GM18907 (cell line): ENCODE measurements around the gene DUSP22.
"Not testable (repeated sequence)": the region's sequence is repeated elsewhere in the genome, so short reads cannot be mapped to it uniquely, and the experiment has no call there.

Source experiments
- ATAC-seq: cut with Tn5 transposase; IDR thresholded peaks from one replicate; pipeline ENCODE4 v1.9.1; 2021; ENCODE audit warnings: mild to moderate bottlenecking, moderate library complexity; ENCODE audit not compliant: unreplicated experiment

Gene DUSP22, protein sequence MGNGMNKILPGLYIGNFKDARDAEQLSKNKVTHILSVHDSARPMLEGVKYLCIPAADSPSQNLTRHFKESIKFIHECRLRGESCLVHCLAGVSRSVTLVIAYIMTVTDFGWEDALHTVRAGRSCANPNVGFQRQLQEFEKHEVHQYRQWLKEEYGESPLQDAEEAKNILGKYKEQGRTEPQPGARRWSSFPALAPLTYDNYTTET

DNA sequence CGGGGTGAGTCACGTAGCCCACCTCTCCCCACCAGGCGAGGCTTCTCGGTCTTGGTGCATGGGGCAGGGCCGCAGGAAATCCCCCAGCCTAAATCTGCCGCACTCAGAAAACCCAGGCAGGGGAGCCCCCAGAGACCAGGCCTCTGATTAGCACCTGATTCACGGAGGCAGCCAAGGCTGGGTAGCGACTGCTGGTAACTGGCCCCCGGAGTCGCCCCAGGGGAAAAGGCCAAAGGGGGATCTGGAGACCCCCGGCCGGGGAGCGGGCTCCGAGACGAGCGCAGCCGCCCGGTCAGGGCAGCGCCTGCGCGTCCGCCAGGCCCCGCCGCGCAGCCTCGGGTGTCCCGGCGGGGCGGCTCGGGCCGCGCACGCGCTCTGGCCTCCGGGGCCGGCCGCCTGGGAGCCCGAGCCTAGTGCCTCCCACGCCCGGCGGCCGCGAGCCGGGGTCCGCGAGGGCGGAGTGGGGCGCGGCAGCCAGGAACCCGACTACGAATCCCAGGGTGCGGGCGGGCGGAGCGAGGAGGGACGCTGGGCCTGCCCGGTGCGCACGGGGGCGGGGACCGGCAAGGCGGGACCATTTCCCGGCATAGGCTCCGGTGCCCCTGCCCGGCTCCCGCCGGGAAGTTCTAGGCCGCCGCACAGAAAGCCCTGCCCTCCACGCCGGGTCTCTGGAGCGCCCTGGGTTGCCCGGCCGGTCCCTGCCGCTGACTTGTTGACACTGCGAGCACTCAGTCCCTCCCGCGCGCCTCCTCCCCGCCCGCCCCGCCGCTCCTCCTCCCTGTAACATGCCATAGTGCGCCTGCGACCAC lies at the start of gene DUSP22:
DUSP22 (plus strand) TSS at position 791 of the 809 bp plus-strand sequence. CDS start 53 bp downstream, outside the sequence.
- peak; percentile 48 for ATAC-seq

DNA sequence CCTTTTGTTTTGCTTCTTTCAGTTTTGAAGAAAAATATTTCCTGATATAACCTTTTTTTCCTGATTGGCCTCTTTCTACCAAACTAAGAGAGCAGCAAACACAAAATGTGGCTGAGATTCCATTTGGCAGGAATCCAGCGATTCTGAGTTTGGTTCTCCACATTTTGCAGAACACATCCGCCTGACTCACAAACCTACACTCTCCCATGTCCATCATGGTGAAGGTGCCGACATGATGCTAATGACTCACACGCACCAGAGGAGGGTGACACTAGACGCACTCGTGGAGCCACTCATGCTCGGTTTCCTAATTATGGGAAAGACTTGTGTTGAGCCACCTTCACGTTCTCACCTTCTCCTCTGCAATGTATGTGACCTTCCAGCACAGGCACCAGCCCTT lies 45.9 kb upstream of the DUSP22 start:
- no peak for ATAC-seq

DNA sequence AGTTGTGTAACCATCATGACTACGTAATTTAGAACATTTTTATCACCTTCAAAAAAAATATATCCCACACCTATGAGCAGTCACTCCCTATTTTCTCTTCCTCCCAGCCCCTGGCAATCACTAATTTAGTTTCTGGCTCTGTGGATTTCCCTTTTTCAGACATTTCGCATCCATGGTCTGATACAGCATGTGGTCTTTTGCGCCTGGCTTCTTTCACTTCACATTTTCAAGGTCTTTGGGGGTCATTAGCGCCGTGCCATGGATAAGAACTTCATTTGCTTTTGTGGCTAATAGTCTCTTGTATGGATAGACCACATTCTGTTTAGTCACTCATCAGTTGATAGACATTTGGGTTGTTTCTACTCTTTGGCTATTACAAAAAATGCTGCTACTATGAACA lies 44.9 kb upstream of the DUSP22 start:
- ATAC-seq = no peak

DNA sequence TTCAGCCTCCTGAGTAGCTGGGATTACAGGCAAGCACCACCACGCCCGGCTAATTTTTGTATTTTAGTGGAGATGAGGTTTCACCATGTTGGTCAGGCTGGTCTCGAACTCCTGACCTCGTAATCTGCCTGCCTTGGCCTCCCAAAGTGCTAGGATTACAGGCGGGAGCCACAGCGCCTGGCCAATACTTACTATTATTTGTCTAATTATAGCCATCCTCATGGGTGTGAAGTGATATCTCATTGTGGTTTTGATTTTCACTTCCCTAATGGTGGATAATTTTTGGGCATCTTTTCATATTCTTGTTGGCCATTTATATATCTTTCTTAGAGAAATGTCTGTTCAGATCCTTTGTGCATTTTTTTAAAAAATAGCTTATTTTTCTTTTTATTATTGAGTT lies 44.2 kb upstream of the DUSP22 start:
- not testable (repeated sequence) for ATAC-seq

DNA sequence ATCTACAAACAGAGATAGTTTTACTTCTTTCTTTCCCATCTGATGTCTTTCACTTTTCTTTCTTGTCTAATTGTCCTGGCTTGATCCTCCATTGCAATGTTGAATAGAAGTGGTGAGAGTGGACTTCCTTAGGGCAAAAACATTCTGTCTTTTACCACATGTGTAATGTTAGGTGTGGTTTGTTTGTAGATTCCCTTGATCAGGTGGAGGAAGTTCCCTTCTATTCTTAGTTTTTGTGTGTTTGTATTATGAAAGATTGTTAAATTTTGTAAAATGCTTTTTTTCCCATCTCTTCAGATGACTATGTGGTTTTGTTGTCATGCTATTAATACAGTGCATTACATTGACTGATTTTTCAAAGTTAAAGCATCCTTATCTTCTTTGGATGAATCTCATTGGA lies 41.6 kb upstream of the DUSP22 start:
- ATAC-seq = no peak

DNA sequence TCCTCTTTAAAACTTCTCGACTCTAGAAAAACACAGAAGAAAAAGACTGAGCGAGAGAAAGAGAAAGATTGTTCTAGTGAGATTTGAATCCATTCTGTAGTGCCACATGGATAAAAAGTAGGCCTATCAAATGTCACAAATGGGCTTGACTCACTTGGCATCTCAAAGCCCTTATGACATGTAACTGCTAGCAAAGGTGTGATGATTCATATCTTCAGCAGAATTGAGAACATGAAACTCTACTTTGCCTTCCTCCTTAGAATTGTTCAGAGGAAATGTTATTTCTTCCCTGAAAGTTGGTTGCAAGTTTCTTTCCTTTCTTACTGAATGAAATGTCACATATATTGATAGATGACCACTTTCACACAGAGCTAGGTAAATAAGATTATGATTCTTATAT lies 40.4 kb upstream of the DUSP22 start:
- no peak for ATAC-seq

DNA sequence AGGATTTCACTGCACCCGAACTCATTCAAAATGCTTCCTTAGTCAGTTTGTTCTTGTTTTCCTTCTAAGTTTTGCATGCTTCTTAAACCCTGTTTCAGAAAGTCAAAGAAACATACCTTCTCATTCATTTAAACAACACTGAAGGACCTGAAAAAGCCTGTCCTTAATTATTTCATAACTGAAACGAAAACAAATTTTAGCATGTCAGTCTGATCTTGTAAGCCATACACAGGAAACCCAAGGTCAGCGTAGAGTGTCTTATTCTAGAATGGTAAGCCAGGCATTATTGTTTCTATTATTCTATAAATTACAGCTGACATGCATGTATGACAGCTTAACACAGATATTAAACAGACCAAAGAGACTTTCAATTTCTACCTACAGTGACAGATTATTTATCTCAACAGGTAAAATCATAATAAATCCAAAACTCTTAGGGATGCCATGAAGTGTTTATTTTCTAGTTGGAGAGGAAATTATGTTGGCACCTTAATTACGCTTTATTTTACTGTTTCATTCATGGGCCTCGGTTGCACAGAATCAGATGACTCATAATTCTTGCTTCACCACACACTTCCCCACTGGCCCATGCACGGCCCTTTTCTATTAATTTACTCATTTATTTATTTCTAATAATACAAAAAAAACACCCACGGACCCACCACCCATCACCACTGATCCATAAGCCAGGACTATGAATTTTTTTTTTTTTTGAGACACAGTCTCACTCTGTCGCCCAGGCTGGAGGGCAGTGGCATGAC lies 39.3 kb upstream of the DUSP22 start:
- ATAC-seq = peak; percentile 27

DNA sequence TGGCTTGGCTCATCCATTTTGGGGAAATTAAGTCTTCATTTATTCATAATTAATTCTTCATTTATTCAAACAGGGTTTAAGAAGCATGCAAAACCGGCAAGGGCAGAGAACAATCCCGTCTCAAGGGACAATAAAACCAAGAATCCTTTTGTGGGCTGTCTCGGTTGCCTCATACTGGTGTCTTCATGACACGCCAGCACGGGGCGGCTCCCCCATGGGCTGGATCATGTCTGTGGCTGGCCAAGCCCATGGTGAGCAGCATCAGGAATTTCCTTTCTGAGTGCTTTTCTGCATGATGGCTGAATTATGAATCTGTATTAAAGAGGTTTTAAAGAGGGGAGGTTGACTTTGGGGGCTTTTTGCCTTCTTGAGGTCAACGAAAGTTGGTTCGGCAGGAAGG lies 38.3 kb upstream of the DUSP22 start:
- no peak for ATAC-seq

DNA sequence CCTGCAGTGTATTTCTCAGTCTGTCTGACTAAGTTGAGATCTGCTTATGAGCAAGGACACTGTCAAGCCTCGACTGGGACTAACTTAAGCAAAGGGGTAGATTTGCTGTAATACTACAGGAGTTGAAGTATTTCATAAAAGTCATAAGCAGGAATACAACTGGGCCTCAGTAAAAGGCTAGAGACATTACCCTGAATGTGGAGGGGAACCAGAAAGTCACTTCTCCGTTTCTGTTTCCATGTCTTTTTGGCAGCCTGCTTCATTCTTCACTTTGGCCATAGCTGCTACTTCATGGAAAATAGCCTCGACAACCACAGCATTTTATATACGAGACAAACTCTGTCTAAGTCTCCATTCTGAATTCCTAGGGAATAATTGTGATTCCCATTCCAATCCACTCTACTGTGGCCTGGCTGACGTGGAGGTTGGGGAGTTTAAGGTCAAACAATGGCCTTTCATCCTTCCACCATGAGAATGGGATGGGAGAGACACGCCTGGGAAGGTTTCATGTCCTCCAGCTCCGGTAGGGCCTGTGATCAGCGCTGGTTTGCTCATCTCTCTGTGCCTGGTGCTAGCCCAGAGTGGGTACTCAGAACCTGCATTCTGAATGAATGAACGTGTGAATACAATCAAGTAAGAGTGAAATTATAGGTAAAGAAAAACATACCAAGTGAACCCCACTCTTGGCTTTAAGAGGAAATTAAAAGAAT lies 37.1 kb upstream of the DUSP22 start:
- ATAC-seq = no peak

DNA sequence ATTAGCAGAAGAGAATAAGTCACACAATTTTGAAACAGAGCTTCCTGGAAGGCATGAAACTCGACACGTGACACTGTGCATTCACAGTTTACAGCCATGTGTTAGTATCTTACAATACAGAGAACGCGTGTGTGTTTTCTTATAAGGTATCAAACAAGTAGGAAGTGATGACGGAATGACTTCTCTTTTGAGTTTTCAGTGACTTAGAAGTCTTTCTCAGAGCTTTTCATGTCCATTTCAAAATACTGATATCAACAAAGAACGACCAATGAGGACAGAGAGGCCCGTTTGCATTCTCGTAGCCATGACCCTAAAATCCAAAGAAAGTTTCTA lies 36.6 kb upstream of the DUSP22 start:
- no peak for ATAC-seq

DNA sequence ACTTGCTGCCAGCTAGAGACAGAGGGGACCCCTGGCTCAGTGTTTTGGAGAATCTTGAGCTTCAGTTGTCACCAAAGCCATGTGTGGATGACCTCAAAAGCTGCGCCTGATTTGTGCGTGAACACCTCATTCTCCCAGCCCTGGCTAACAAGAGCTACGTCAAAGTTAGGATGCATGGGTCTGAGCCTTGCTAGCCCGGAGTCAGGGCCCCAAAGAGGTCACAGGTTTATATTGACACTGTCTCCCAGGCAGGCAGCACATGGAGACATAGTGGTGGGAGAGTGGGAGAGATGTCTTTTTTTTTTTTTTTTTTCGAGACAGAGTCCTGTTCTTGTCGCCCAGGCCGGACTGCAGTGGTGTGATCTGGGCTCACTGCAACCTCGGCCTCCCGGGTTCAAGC lies 36.1 kb upstream of the DUSP22 start:
- ATAC-seq = no peak

DNA sequence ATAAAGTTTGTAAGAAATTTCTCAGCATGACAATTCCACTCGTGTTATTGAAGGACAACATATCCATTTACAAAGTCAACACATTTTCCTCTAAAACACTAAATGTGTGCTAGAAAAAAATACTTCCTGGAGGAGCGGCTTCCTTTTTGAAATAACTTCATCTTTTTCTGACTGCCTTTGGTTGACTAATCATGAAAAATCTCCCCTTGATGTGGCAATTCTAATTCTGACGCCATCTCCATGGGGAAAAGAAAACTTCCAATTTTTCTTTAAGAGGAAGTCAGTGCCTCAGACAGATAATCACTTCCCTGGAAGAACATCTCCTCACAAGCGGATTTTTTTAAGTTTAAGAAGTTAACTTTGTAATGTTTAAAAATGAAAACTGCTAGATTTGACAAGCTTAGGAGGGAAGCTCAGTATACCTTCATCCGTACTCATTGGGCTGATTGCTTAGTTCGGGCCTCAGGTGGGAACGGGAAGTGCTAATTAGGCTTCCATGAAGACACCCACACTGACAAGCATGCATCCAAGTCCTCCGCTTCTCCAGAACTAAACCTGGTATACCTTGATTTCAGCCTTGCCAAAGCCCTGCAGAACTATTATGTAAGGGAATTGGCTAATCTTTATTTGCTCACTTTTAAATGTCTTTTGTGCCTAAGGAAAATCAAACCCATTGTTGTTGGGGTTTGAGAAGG lies 35.1 kb upstream of the DUSP22 start:
- no peak for ATAC-seq

DNA sequence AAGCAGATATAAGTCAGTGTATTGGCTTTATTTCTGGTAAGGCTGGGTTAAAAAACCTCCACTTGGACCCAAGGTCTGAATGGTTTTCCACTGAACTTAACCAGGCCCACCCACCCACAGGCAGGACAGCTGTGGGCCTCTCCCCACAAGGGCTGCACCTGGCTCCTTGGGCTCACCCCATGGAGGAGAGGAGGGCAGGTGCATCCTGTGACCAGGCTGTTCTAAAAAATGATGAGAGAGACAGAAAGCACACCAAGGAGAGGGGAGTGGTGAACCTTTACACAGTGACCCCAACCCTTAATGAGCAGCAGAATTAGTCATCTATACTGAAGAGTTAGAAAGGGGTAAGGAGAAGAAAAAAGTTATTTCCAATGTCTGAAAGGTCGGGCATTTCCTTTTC lies 34.5 kb upstream of the DUSP22 start:
- no peak for ATAC-seq

DNA sequence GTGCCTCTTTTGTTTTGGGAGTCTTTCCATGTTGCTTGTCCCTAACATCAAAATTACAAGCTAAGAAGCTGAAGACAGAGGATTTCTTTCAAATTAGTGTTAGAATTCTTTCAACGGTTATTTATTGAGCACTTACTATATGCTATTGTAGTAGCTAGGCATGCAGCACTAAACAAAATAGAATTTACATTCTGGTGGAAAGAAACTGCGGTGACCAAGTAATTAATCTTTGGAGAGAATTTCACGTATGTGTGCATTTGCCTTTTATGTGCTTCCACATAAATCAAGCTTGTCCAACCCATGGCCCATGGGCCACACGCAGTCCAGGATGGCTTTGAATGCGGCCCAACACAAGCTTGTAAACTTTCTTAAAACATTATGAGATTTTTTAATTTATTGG lies 33.0 kb upstream of the DUSP22 start:
- no peak for ATAC-seq

DNA sequence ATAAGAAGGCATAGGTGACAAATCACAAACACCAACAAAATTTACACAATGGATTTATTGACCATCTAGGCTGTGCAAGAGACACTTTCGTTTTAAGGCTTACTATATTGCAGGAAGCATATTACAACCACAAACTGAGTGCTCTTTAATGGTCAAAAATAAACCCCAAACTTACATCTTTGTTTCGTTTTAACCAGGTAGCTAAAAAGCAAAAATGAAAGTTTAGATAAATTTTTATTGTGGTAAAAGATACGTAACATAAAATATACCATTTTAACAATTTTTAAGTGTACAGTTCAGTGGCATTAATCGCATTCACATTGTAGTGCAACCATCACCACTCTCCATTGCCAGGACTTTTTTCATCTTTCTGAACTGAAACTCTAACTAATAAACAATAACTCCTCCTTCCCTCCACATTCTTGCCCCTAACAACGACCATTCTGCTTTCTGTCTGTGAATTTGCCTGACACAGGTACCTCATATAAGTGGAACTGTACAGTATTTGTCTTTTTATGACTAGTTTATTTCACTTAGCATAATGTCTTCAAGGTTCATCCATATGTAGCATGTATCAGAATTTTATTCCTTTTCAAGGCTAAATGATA lies 32.3 kb upstream of the DUSP22 start:
- peak; percentile 84 for ATAC-seq

DNA sequence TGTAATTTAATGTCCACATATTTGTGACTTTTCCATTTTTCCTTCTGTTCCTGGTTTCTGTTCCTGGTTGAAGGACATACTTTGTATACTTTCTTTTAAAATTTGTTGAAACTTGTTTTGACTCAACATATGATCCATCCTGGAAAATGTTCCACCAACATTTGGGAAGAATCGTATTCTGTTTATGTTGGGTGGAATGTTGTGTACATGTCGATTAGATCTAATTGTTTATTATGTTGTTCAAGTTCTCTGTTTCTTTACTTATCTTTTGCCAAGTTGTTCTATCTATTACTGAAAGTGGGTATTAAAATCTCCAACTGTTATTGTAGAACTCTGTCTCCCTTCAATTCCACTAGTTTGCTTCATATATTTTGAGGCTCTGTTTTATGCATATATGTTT lies 27.7 kb upstream of the DUSP22 start:
- ATAC-seq = no peak

DNA sequence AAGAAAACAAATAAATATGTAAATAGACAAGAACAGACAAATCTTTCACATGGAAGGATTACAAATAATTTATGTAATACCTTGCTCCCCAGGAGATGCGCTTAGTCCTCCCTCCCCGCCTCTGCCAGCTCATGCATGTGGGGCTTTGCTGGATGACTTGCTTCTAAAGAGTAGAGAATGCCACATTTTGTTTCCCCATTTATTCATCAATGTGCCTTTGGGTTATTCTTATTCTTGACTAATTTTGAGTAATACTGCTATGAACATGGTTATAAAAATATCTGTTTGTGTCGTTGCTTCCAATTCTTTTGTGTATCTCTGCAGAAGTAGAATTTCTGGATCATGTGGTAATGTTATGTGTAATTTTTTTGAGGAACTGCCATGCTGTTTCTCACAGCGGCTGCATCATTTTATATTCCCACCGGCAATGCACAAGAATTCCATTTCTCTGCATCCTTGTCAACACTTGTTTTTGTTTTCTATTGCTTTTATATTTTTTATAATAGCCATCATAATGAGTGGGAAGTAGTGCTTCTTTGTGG lies 23.8 kb upstream of the DUSP22 start:
- no peak for ATAC-seq

DNA sequence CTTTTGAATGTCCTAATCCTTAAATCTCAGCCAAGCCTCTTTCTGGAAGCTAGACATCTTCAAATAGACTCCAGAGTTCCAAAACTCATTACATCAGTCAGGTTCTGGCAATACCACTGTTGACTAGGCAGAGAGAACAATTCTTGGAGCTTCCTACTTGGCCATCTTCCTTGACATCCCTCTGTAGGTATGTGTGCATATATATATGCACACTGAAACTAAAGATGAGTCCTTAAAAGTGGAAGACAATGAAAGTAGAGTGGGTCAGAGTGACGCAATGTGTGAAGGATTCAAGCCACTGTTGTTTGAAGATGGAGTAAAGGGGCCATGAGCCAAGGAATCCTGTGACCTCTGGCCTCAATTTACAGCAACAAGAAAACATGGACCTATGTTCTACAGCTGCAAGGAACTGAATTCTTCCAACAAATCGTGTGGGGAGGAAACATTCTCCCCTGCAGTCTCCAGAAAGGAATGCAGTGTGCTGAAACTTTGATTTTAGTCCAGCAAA lies 18.7 kb upstream of the DUSP22 start:
- no peak for ATAC-seq

DNA sequence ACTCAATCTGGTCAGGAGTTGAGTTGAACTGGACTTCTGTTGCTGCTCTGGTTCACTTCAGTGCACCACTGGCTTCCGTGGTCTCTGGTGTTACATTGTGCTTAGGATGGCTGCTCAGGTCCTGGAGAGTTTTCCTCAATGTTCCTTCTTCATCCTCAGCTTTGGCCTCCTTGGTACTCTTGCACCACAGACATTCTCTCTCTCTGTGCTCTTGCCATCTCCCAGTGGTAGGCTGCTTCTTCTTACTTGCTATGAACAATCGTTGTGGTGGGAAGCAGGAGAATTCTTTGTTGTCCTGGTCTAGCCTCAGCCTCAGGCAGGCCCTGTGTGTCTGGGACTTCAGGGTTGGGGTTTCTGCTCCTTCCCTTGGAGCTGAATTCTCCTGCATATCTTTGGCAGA lies 14.5 kb upstream of the DUSP22 start:
- ATAC-seq = no peak

DNA sequence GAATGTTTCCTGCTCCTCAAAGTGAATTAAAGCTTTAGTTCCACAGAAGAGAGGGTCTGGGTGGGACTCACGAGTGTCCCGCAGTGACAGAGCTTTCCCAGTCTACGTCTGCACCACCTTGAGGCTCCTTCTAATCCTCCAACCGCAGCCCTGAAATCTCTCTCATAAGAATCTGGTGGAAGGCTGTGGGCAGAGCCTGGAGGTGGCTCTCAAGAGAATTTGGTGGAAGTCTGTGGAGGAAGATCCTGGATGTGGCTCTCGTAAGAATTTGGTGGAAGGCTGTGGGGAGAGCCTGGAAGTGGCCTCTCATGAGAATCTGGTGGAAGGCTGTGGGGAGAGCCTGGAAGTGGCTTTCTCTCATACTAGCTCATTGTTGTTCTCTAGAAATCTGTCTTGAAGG lies 13.8 kb upstream of the DUSP22 start:
- no peak for ATAC-seq
